Measurements from ENCODE around the gene DHRS9.

DNA sequence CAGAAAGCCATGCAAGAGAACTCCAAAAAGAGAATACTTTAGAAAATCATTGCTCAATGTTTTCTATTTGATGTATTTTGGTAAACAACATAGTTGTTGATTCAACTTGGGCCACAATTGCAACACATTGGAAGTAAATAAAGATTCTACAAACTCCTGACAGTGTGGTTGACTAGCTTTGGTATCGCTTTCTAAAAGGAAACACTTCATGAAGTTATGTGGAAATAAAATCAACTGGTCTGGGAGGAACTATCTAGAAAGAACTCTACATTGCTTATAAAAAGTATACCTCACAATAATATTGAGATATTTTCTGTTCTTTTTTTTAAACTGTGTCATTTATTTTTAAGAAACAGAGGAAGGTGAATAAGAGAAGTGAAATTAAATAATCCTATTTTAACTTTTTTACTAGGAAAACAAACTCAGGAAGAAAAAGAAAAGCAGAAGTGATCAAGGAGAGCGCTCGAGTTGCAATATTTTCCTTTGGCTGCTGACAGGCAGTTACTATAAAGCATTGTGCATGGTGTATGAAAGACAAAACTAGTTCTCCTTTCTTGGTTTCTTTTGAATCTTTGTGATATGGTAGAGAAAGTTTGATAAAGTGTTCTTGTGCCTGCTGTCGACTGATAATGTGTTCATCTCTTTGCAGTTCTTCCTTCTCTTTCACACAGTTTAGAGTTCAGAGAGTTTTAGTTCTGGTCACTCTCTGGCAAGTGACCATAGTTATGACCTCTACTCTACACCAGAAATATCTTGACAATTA is 3.0 kb downstream of the DHRS9 start:
- TF ChIP-seq, protein P1, sequence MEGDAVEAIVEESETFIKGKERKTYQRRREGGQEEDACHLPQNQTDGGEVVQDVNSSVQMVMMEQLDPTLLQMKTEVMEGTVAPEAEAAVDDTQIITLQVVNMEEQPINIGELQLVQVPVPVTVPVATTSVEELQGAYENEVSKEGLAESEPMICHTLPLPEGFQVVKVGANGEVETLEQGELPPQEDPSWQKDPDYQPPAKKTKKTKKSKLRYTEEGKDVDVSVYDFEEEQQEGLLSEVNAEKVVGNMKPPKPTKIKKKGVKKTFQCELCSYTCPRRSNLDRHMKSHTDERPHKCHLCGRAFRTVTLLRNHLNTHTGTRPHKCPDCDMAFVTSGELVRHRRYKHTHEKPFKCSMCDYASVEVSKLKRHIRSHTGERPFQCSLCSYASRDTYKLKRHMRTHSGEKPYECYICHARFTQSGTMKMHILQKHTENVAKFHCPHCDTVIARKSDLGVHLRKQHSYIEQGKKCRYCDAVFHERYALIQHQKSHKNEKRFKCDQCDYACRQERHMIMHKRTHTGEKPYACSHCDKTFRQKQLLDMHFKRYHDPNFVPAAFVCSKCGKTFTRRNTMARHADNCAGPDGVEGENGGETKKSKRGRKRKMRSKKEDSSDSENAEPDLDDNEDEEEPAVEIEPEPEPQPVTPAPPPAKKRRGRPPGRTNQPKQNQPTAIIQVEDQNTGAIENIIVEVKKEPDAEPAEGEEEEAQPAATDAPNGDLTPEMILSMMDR (IDR thresholded peaks at IDR 0.05 in 8 of 11, conservative IDR thresholded peaks at IDR 0.05 in 3 of 11): no peak
- TF ChIP-seq POLR2AphosphoS5 (IDR thresholded peaks at IDR 0.05) (no peak), POLR2A (IDR thresholded peaks at IDR 0.05) (no peak)
